GM04503 (cell line): ENCODE results near the gene HERC3.
A peak's percentile ranks its signal among the peaks of the same experiment; 100 is the strongest.

Experiments used
- DNase-seq: peaks from one replicate; pipeline ENCODE4 v3.0.0-alpha.2; 2012; ENCODE audit warnings: low read depth

The HERC3 gene

DNA sequence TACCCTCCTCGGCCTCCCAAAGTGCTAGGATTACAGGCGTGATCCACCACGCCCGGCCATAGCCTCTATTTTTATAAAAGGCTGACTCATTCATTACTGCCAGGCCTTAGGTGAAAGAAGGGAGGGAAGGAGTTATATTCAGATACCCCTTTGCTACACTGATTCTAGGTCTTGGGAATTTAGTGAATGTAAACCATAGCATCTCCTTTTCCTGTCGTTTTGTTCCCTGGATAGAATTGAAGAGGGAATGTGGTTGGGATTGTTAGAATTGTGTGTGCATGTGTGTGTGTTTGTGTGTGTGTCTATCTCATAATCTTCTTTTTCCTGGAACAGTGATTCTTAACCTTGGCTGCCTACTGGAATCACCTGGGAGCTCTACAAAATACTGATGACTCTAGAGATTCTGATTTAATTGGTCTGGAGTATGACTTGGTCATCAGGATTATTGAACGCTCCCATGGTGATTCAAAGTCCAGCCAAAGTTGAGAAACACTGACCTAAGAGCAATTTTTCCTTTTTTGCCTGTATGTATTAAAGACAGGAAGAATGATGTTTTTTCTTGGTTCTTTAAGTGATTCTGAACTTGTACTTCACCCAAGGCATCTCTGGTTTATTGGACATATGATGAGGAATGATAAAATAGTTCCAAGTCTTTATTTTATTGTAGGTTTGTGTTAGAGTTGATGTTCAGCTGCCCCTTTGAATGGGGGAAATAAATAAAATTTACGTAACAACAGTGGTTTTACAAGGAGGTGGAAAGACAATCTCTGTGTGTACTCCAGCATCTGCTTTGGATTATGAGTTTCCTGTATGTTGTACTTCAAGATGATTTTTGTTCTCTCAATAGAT is 68.4 kb downstream of the HERC3 start:
- peak; percentile 56 for DNase-seq

DNA sequence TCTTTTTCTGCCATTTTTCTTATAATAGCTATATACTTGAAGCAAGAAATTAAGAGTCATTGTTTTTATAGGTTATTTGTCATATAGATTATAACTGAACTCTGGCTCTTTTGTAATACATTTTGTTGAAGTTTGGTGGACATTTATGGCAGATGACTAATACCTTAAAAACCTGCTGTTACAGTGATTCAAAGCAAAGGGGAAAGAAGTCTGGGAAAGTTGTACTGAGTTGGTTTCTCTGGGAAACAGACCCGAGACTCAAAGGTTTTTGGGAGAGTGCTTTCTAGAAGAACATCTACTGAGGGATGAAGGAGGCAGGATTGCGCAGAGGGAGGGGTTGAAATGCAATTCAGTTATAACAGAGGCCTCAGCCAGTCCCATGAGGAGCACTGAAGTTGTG is 69.5 kb downstream of the HERC3 start:
- peak; percentile 80 for DNase-seq

DNA sequence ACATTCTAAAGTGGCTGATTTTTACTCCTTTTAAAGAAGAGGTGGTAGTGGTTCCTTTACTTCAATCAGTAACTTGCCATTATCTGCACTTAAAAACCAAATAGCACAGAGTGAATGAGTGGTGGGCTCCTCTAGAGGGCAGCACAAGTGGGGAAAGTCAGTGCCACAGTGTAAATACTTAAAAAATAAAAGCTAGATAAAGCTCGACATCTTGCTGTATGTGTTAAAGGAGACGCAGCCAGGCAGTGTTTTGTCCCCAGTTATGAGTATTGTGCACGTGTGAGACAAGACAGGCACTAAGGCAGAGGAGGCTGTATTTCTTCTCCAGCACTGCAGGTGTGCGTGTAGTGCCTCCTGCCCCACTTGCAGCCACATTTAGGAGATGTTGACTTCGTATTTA is 80.7 kb downstream of the HERC3 start:
- DNase-seq = no peak

DNA sequence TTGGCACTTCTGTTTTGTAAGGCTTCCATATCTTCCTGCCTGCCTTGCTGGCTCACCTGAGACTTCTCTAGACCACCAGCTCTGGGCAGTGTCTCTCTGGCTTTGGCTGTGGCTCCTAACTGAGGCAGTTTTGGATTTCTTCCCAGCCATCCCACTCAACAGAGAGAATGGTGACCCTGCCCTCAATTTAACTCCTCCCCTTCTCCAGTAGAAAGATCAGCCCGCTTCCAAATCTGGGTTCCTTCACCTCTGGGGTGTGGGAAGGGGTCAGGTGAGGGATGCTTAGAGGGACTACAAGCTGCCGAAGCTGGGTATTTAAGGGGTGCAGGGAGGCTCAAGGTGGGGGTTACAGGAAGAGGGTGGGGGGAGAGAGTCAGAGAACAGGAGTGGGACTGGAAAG is 81.6 kb downstream of the HERC3 start:
- no peak for DNase-seq

DNA sequence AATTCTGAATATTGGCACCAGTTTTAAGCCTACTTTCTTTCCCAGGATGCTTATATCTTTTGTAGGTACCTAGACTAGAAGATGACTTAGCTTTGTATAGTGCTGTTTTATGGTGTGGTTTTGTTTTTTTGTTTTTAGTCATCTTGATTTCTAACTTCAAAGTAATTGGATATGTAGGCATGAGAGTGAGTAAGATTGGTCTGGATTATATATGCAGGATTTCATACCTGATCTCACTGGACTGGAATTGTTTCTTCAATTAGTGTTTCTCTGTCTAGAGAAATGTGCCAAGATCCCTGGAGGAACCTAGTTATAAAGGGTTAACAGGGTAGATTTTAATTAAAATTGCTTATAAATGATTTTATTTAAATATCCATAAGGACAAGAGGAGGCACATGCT is 82.3 kb downstream of the HERC3 start:
- no peak for DNase-seq

DNA sequence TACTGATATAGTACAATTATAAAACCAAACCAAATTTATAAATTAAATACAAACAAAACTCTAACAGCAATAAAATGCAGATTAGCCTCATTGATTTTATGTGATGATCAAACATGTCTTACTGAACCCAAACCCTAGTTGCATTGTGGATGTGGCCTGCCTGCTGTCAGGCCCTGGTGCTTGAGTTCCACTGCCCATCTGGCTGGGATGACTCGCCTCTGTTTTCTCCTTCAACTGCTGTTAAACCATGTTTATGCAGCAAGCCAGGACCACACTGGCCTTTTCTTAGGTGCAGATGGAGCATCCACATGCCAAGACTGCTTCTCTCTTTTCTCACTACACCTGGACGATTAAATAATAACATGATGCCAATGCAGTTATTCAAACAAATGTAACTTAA is 82.7 kb downstream of the HERC3 start:
- DNase-seq = no peak

DNA sequence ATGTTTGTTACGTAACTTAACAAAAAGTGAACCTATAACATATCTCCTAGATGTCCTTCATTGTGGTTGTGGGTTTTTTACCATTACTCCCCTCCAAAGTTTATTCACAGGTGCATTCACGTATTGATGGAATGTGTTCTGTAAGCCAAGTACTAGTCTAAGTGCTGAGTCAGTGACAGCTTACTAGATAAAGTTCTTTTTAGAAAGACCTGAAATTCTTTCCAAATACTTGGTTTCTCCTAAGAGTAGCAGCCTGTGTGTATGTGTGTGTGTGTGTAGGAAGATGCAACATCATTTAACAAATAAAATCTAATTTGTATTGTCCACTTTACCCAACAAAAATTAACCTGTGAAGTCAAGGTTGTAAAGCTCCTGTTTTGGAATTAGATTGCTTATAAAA is 83.3 kb downstream of the HERC3 start:
- no peak for DNase-seq

DNA sequence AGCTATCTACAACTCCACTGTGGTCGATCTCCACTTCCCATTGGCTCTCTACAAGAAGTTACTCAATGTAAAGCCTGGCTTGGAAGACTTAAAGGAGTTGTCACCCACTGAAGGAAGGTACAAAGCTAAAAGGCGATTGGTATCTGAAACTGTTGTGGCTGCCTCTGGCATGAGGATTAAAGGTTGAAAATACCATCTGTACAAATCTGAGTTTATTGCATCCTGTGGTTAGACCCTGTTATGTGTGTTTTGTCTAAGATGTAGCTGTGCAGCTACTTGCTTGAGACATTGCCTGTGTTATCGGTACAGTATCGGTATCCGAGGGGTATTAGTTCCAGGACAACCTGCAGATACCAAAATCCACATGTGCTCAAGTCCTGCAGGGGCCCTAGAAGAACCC is 88.9 kb downstream of the HERC3 start:
- no peak for DNase-seq

DNA sequence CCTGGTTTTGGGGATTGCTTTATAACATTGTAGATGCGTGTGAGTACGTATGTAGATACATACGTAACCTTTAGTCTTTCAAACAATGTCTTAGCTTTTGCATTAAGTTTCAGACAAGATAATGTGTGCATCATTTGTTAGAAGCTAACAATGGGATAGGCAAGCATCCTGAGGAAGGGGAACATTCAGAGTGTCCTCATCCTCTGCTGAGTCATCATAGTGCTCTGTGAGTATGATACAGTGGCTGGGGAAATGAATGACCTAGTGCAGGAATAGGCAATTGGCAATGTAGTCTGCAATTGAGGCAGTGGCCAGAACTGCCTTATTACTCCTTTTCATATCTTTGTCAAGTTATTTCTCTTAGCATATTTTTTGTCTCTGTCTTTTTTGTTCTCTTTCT is 98.1 kb downstream of the HERC3 start:
- DNase-seq = no peak

DNA sequence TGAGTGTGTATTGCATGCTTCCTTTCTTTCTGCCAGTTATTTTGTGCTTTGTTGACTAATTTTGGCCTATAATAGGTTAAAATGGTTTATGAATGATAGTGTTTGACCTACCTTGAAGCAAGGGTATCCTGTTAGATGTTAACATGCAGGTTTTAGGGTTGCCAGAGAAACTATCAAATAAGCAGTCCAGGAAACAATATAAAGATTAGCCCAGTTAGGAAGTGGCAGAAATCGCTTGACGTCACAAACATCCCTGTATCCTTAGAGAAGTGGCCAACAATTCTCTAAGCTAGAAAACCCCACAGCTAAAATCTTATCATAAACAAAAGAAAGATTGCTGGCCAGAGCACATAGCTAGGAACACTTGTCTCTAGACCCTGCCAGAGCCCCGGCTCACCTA is 101.5 kb downstream of the HERC3 start:
- DNase-seq = no peak

DNA sequence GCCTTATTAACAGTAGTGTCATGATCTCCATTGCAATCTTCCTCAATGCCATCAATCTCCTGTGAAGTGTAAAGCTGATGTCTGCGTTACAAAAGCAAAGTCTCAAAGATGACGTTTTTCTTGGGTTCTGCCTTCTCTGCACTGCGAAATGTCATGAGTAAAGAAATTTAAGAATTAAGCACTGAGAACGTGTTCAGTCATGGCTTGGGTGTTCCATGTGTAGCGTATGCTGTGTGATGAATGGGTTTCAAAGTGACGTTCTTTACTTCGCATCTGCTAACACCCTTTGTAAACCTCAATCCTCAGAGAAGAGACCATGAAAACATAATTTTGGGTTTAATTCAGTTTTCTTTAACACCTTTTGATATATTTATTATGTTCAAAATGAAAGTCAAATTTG is 104.3 kb downstream of the HERC3 start:
- DNase-seq = no peak

DNA sequence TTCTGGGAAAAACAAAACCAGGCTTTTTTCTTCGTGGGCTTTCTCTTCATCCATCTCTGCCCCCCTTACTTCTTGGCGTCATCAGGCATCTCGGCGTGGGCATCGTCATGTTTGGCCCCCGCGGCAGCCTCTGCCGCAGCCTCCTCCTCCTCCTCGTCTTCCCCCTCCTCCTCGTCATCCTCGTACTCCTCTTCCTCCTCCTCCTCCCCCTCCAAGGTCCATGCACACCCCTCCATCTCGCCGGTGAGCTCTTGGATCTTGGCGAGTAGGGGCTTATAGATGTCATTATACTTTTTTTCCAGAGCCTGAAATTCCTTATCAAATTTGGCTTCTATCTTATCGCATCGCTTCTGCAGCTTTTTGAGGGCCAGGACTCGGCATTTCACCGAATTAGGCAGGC is 104.9 kb downstream of the HERC3 start:
- DNase-seq = no peak

DNA sequence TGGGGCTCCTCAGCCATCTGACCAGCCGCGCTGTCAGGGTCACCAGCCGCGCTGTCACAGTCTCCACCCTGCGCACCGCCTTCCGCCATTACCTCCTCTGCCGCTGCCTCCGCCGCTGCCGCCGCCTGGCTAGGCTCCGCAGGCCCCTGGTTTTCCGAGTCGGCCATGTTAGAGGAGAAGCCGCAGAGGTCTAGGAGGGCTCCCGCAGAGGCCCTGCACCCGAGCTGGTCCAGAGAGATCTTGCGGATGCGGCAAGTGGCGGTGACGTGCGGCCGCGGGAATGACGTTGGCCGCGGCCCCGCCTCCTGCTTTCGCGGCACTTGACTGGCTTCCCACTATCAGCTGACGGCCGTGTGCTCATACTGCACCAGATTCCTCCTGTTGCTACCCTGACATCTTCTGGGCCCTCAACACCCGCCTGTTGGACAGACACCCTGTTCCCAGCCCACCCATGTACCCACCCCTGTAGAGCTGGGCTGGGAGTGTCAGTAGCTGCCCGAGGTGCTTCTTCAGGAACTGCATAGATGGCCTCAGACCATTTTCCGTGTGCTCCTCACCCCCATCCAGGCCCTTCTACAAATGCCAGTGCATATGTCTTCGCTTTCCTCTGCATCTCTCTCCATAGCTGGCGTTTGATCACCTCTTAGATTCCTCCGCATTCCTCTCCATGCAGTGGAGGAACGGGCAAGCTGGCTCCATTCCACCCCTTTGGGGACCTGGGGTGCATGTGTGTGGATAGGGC is 105.5 kb downstream of the HERC3 start, which contains the start of gene NAP1L5:
TSS of gene NAP1L5 (minus strand) at position 242 of the 742 bp plus-strand sequence. CDS start at position 167, 75 bp downstream.
- no peak for DNase-seq

DNA sequence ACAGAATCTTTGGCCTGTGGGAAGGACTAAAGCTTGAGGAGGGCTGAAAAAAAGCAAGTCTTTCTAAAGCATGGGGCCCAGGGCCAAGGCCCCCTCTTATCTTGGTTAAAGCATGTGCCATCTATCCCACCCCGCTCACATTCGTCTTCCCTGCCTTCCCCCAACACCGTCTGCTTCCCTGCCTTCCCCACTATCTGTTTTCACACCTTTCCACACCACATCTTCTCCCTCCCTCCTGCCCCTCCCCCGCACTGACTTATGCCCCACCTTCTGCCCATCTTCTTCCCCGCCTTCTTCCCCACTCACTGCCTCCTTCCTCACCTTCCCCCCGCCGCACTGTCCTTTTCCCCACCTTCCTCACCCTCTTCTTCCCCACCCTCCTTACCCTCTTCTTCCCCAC is 106.2 kb downstream of the HERC3 start:
- DNase-seq = no peak

DNA sequence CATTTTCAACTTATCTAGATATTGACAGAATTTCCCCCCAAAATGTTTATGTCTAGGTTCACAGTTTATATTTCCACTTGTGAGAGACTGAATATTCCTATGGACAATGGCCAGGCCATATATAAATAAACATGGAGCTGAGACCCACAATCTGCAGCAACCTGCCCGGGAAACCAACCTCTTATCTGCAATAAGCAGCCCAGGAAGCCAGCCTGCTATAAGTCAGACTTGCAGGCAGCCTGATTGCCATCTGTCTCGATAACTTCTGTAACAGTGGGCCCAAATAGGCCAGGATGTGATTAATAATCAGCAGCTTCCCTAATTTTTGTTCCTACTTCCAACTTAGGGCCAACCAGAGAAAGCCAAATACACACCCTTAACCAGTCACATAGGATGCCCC is 110.5 kb downstream of the HERC3 start:
- no peak for DNase-seq

DNA sequence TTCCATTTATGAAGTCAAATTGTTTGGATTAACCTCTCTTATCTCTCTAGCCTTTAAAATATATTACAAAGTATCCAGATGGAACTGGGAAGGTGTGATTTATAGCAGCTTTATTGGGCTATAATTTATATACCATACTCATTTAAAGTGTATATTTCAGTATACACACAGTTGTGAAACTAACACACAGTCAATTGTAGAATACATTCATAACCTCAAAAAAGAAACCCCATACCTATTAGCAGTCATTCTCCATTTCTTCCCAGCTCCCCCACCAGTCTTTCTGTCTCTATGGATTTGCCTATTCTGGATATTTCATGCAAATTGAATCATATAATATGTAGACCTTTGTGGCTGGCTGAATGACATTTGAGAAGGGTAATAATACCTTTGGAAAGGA is 112.9 kb downstream of the HERC3 start:
- DNase-seq = no peak

DNA sequence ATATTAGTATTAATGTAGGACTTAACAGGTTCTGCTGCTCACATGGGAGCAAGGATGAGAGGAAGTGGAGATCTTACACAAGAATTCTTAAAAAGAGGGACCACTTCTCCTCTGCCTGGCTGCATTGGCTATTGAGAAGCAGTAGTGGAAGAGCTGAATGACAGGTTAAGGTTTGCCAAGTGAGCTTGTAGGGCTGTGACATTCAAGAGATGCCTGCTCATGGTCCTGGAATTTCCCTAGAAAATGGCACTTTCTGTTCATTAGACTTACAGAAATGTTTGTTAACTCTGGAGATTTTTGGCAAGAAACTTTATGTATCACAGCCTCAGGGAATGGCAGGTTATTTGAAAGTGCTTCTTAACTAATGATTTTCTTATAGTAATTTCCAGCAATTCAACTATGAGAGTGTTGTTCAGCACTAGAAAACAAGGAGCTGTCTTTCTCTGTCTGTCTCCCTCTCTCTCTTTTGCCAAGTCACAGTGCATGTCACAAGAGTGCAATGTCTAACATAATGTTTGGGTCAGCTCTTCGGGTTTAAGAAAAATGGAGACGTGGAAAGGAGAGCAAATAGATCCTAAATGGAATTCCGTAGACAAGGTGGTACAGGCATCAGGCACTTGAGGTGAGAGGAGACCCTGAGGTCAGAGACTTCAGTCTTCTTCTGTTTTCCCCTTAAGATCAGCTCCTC is 113.7 kb downstream of the HERC3 start:
- DNase-seq = no peak

DNA sequence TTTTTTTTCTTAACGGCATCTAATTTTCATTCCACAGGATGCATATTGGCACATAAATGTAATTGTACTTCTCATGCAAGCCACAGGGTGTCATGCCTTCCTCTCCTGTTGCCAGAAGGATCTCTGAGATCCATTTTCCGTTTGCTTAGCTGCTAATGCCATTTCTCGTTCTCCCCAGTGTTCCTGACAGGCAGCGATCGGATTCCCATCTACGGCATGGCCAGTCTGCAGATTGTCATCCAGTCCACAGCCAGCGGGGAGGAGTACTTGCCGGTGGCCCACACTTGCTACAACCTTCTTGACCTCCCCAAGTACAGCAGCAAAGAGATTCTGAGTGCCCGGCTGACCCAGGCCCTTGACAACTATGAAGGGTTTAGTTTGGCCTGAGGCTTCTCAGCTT is 114.3 kb downstream of the HERC3 start:
- no peak for DNase-seq

DNA sequence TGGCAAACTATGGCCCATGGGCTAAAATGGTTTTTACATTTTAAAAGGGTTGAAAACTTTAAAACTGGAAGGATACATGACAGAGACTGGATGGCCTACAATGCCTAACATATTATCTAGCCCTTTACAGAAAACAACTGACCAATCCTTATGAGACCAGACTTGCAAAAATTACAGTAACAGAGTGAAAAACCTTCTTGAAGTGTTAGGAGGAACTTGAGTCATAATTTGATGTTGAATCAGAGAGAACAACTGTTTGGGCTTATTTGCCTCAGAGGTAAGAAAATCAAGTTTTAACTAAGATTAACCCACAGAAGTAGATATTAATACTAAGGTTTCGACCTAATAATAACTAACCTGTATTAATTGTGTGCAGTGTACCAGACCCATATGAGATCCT is 117.7 kb downstream of the HERC3 start:
- no peak for DNase-seq

DNA sequence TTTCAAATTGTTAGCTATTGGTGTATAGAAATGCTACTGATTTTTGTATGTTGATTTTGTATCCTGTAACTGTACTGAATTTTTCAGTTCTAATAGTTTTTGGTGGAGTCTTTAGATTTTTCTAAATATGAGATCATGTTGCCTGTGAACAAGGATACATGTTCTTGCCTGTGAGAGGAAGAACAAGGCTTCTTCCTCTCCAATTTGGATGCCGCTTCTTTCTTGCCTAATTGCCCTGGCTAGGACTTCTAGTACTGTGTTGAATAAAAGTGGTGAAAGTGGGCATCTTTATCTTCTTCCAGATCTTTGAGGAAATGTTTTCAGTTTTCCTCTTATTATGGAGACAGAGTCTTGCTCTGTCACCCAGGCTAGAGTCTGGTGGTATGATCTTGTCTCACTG is 121.5 kb downstream of the HERC3 start:
- DNase-seq = no peak

DNA sequence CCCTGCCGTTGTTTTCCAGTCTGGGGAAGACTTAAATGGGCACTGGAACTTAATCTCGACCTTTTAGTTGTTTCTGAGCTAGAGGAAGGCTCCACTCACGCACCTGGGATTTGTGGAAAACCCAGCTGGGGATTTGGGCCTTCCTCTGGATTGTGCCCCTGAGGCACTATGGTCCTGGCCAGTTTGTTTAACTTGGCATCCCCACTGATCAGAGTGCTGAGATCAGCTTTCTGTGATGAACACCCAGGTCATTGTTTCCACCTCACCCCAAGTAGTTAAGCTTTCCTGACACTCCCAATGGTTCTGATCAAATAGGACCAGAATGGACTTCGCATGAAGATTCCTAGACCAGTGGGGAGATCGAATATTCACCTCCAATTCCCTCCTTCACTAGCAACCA is 125.8 kb downstream of the HERC3 start:
- no peak for DNase-seq

DNA sequence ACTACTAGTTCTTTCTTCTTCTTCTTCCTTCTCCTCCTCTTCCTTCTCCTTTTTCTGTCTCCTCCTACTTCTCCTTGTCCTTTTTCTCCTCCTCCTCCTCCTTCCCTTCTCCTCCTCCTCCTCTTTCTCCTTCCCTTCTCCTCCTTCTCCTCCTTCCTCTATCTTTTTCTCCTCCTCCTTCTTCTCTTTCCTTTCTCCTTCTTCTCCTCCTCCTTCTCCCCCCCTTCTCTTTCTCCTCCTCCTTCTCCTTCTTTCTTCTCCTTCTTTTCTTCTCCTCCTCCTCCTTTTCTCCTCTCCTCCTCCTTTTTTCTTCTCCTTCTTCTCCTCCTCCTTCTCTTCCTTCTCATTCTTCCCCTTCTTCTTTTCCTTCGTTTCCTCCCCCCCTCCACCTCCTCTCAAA is 127.1 kb downstream of the HERC3 start:
- DNase-seq = no peak
